Kidney tubule cell (primary cell): ENCODE results near the gene MC4R.
A peak's percentile ranks its signal among the peaks of the same experiment; 100 is the strongest.
"Not testable (repeated sequence)": the region's sequence is repeated elsewhere in the genome, so short reads cannot be mapped to it uniquely, and the experiment has no call there.

Source experiments
- DNase-seq: peaks from one replicate; pipeline ENCODE4 v3.0.0-alpha.2; 2018; ENCODE audit warnings: low spot score

MC4R gene

DNA sequence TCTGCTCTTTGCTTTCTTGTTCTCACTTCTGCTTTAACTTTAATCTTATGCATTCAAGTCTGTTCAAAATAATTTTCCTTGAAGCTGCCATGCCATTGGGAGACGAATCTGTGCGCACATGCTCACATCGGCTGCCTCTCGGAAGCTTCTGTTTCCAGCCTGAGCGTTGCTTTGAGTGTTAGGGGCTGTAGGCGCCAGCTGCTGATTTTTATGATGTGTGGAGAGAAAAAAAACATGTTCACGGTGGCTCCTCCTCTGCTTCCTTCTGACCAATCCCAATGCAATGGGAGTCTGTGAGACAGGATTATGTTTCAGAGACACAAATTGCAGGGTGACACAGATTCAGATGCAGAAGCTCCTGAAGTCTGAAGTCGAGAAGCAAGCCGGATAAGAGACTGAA is at the start of gene MC4R:
TSS of gene MC4R (minus strand) at position 180 of the 400 bp plus-strand sequence. CDS start 426 bp downstream, outside the sequence.
- DNase-seq, result peak; percentile 59

DNA sequence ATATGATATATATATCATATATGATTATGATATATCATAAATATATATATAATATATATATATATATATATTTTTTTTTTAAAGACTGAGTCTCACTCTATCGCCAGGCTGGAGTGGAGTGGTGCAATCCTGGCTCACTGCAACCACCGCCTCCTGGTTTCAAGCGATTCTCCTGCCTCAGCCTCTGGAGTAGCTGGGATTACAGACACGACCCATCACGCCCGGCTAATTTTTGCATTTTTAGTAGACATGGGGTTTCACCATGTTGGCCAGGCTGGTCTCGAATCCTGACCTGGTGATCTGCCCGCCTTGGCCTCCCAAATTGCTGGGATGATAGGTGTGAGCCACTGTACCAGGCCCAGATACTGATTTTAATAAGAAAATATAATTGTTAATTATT is 49.7 kb upstream of the MC4R start:
- not testable (repeated sequence) for DNase-seq

DNA sequence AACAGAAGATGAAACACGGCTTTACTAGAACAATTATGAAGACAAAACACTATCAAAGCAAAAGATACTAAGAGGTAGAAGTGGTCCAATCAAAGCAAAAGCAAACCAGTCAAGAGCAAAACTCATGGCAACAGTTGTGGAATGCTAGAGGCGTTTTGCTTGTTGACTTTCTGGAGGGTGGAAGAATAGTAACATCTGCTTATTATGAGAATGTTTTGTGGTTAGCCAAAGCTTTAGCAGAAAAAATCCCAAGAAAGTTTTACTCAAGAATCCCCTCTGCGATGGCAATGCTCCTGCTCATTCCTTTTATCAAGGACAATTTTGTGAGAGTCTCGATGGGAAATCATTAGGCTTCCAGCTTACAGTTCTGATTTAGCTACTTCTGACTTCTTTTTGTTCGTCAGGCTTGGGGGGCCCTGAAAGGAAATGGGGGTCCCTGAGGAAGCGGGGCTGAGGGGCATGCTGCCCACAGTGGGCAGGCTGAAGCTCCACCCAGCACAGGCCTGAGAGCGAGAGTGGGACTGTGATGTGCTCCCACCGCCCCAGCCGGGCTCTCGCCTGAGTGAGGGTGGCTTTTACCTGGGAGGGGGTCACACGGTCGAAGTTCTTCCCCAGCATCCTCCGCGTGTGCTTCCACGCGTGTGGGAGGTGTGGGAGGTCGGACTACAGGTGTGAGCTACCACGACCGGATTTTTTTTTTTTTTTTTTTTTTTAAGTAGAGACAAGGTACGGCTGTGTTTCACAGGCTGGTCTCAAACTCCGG is 49.0 kb upstream of the MC4R start:
- DNase-seq, result no peak

DNA sequence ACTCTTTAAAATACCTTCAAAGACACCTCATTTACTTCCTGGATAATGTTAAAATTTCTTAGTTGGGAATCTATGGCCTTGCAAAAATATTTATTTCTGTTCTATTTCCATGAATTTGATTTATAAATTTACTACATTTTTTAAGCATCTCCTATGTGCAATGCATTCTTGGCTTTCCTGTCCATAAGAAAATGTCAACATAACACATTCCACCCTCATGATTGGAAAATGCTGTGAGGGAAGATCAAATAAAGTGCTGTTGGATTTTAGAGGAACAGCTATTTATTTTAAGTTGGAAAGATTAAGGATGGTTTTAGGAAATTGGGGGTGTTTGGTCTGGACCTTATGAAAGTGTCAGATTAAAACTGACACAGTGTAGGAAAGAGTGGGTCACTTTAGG is 45.4 kb upstream of the MC4R start:
- no peak for DNase-seq

DNA sequence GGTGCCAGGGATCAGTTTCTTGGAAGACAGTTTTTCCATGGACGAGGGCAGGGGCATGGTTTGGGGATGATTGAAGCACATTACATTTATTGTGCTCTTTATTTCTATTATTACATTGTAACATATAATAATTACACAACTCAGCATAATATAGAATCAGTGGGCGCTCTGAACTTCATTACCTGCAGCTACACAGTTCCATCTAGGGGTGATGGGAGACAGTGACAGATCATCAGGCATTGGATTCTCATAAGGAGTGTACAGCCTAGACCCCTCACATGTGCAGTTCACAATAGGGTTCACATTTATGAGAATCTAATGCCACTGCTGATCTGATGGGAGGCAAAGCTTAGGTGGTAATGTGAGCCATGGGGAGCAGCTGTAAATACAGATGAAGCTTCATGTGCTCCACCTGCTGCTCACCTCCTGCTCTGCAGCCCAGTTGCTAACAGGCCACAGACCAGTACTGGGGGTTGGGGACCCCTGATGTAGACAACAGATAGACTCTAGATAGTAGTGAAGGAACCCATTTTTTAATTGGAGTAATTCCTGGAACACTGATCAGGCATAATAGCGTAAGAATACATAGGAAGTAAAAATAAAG is 41.5 kb upstream of the MC4R start:
- peak; percentile 23 for DNase-seq

DNA sequence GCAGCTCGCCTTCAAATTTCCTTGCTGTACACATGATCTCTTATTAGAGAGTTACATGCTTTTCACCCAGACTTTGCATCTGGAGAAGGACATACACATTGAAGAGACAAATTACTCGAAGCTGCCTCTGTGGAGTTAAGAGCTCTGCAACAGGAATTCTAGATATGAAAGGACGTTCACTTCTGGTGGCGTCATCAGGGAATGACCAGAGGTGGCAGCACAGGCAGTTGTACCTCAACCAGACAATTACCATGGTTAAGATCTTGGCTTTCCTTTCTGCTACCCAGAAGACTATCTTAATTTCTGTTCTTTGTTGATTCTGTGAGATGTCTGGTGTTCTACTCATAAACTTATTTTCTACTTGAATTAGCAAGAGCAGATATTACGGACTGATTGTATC is 39.1 kb upstream of the MC4R start:
- no peak for DNase-seq

DNA sequence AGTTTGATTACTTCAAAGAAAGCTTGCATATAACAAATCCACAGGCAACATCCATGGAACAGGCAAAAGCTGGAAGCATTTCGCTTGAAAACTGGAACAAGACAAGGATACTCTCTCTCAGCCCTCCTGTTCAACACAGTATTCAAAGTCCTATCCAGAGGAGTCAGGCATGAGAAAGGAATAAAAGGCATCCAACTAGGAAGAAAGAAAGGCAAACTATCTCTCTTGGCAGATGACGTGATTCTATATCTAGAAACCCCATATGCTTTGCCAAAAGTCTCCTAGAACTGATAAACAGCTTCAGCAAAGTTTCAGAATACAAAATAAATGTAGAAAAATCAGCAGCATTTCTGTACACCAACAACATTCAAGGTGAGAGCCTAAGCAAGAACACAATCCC is 34.1 kb upstream of the MC4R start:
- no peak for DNase-seq

DNA sequence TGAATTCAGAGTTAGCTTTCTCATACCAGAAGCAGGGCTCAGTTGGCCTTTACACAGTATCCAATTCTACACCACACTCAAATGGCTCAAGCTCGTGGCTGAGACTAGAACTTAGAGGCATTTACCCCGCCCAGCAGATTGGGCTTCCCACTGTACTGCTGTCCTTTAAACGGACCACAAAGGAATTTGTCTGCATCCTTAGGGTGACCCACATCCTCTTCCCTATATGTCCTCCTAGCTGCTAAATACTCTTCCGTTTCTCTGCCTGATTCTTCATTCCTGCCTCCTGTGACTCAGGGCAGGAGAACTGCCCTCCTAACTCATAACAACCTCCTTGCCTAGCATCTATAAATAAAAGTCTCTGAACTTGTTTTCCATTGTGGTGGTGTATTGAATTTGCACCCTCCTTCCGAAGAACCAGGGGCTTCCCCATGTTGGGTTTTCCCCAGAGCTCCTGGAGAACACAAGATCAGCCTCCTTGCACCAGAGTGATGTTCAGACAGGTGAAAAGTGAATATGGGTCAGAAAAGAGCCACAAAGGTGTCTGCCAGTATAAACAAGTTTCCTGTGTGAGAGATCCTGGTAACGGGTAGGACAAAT is 32.0 kb upstream of the MC4R start:
- no peak for DNase-seq

DNA sequence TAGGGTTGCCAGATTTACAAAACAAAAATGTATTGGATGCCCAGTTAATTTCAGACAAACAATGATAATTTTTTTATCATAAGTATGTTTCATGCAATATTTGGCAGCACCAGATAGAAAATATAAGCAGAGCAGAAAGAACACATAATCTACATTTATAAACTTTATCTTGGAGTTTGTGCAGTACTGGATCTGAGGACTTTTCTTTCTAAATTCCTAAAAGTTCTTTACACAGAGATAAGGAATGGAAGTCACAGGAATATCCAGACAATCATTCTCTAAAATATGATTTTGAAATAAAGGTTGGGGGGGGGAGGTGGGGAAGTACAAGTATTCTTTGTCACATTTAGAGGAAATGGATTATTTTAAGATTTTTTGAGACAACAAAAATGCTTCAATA is 28.8 kb upstream of the MC4R start:
- DNase-seq, result no peak

DNA sequence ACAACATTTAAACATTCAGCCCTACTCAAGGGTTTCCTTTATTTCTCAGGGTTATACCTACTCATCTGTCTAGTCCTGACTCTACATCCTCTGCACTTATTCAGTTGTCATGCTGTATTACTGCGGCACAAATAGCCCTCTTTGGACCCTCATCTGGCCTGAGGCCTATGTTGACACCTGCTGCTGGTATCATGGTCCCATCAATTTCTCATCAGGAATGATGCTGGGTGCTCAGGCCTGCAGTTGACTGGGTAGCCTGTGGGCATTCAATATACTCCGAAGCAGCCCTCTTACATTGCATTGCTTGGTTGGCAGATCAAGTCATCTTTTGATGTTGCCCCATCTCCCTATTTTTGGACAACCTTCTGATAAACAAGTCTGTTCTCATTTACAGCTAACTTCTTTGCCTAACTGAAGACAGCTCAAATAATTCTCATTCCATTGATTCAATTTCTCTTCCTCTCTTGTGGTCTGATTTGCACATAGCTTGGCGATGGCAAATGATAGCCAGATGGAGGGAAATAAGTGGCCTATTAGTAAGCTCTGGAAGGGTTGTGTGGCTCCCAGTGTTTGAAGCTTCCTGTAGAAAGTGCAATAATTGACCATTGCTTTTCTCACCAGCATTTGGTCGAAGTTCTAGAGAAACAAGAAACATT is 19.1 kb upstream of the MC4R start:
- no peak for DNase-seq

DNA sequence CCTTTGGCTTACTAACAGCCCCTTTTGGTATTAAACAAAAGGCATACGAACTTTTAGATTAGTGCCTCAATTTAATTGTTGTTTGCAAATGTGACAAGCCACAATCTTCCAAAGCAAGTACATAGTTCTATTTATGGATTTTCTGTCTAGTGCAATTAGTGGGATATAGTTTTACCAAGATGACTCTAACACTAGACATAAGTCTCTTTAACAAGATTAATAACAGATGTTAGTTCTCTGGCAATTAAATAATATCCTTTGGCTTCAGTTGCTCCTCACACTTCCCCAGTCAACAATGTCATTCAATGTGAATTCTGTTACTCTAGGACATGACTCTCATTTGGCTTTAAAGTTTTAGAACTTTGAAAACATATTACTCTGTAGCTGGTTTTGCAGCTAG is 16.7 kb upstream of the MC4R start:
- no peak for DNase-seq

DNA sequence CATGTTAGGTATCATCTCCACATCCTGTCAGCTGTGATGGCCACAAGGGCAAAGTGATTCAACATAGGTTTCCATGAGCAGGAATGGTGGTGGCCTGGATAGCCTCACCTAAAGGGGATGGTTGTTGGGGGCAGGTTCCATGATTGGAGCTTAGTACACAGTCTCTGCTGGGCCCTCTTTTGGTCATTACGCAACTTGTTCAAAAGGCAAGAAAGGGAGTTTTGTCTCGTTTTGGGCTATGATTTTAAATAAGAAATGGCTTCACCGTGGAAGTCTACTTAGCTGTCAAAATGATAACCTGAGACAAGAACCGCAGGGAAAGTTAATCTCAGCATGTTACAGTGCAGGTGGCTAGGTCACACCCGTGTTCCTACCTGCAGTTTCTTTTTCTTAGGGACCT is 13.1 kb upstream of the MC4R start:
- no peak for DNase-seq

DNA sequence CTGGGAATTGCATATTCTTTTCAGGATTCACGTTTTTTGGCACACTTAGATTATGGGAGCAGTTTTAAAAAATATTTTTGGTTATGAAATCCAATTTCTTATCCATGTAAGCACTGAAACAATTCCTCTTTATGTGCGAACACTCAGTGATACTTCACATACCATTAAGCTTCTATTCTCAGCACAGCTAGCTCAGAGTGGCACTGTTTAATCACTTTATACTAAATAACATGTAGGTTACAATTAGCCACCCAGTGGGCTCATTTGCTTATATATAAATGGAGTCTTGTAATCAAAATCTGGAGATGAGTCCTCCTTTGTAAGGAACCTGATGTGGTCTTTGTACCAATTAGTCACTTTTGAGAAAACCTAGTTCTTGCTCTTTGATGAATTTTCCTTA is 11.3 kb upstream of the MC4R start:
- DNase-seq, result no peak

DNA sequence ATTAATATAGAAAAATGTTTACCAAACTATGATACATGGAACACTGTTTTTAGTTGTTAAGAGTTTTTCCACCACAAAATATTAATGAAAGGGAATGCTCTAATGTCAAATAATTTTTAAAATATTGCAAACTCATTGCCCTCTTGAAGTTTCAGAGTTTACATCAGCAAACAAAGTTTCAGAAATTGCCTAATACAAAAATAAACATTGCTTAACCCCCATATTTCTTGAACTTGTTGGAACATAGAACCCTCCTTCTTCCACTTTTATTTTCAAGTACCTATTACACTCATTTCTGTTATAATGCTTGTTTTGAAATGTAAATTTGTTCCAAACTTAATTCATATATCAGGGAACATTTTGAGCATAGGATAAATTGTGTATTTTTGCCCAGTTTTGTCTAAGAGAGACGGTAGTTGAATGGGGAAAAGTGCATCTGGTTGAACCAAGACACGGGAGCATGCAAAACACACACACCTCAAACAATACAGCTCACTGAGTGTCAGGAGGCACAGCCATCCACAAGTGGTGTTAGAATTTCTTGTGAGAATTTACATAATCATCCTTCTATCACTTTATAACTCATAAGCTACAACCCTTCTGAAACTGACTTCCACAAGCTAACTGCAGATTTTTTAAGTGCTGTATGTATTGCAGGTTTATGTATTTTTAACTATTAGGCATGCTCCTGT is 5.3 kb upstream of the MC4R start:
- DNase-seq, result no peak

DNA sequence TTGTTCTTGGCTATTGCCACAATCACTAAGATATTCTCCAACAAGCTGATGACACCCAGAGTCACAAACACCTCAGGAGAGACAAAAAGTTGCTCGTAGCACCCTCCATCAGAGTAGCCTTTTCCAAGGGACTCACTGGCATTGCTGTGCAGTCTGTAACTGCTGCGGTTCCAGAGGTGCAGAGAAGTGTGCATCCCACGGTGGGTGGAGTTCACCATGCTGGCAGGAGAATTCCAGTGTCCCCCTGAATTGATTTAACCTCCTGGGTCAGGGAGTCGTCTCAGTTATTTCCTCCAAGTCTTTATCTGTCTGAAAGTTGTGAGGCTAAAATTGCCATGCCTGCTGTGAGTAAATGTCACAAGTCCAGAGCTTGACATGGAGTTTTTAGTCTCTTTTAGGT is 443 bp downstream of the MC4R start:
- DNase-seq, result no peak

DNA sequence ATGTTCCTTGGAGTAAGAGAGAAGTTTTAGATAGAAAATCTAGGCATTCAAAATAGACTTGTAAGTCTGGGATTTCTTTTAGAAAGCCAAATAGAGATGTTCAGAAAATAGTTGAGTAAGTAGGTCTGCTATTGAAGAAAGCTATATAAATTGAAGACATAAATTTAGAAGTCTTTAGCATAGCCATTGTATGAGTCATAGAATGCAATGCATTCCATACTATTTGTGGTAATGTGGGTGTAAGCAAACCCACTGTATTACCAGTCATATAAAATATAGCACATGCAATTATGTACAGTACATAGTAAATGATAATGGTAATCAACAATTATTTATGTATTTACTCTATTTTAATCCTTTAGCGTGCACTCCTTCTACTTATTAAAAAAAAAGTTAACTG is 14.1 kb downstream of the MC4R start:
- DNase-seq, result no peak

DNA sequence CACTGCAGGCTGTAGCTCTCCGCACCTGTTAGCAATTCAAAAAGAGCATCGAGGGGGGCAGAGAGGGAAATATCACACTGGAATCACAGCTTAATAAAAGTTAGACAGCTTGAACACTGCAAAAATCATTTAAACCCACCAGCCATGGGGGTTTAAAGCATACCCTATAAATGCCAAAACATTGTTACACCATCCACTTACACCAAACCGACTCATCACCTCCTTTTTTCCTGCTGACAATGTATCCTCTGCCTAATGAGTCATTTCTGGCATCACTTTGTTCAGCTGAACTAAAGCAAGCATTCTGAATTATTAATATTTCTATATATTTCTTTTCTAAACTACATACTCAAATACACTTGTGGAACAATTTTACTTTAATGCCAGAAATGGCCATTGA is 21.6 kb downstream of the MC4R start:
- DNase-seq, result no peak

DNA sequence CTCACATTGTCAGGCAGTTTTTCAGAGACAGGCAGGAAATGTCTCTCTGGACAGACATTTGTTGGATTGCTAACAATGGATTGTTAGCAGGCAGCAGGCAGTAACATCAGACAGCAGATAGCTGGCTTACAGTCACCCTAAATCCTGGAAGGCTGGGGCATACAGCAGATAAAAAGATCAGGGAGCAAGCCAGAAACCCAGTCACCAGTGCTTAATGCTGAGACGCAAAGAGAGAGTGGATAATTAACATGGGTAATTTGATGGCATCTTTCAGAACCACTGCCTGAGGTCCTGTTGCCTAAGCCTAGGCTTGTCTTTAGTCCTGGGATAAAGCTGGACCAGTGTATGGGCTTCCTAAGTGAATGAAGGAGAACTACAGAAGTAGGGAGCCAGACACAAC is 22.4 kb downstream of the MC4R start:
- no peak for DNase-seq

DNA sequence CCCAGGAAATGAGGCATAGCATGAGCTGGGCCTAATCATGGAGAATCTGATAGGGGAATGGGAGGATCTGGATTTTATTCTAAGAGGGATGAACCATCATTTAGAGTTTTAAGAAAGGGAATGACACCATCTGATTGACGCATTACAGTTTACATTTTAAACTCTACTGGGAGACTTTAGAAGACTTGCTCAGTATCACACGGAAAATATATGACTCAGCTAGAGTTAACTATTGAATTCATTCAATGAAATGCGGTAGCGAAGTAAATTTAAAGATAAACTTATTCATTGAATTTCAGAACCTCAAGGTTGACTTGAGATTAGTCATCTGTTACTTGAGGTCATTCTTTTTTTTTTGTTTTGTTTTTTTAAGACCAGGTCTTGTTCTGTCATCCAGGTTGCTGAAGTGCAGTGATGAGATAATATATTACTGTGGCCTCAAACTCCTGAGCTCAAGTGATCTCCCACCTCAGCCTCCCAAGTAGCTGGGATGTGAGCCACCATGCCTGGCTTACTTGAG is 25.0 kb downstream of the MC4R start:
- peak; percentile 47 for DNase-seq

DNA sequence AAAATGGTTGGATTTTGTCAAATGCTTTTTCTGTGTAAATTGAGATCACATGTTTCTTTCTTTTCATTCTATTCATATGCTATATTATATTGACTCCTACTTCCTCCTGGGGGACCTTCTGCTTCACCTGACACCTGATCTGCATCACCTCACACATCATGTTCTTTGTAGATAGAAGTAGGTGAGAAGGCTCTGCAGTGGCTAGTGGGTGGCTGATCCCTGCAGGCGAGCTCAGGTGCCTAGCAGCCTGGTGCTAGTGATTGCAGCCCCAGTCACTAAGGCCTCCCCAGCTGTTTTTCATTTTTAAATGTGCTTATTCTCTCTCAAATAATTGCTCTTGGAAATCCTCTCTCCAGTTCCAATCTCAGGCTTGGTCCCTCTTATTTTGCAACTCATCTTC is 33.6 kb downstream of the MC4R start:
- no peak for DNase-seq

DNA sequence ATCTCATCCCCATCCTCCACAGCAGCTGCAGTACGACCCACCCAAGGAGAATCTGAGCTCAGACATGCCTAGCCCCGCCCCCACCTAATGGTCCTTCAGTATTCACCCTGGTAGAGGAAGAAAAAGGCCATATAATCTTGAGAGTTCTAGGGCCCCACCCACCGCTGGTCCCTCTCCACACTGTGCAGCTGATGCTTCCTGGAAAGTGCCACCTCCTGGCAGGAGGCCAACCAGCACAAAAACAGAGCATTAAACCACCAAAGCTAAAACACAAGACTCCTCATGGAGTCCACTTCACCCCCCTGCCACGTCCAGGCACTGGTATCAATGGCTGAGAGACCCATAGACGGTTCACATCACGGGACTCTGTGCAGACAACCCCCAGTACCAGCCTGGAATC is 40.7 kb downstream of the MC4R start:
- no peak for DNase-seq

DNA sequence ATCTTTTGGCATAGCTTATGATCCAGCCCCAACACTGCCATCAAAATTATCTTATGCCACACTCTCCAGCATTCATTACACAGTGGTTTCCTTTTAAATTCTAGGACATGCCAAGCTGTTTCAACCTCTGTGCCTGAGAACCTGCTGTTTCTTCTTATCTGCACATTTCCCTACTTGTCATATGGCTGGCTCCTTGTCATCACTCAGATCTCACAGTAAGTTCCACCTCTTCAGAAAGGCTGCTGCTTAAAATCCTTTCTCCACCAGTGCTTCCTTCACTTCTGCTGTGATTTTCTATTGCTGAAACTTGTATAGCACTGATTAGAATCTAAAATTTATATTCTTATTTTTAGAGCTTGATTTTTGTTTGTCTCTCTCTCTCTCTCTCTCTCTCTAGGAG is 43.4 kb downstream of the MC4R start:
- DNase-seq, result no peak
